HepG2 (cell line): ENCODE measurements around the gene GSAP. TPM values are rescaled to one million over a fixed set of nuclear protein-coding genes. Genes with fewer than 3 reads are reported as not detected.

Experiments used
- BCL3 ChIP-seq: sonication (generic); formaldehyde crosslinking; IDR thresholded peaks from 2 replicates; pipeline ENCODE4 v1.5.1; 2020; ENCODE audit warnings: mild to moderate bottlenecking, missing genetic modification reagents, moderate library complexity
- ETV6 ChIP-seq: sonication (generic); formaldehyde crosslinking; conservative IDR thresholded peaks from 2 replicates; pipeline ENCODE4 v1.4.0; 2020; ENCODE audit warnings: missing genetic modification reagents
- FOXO1 ChIP-seq: sonication (generic); formaldehyde crosslinking; IDR thresholded peaks from 2 replicates; pipeline ENCODE4 v1.4.0; 2020; ENCODE audit warnings: missing genetic modification reagents
- FUBP1 ChIP-seq: sonication (generic); formaldehyde crosslinking; IDR thresholded peaks from 2 replicates; pipeline ENCODE4 v1.5.1; 2020; ENCODE audit warnings: missing genetic modification reagents, mild to moderate bottlenecking, borderline replicate concordance
- GRHL1 ChIP-seq: sonication (generic); formaldehyde crosslinking; conservative IDR thresholded peaks from 2 replicates; pipeline ENCODE4 v1.8.0; 2022; ENCODE audit warnings: missing genetic modification reagents
- HOXA9 ChIP-seq: sonication (generic); formaldehyde crosslinking; IDR thresholded peaks from 2 replicates; pipeline ENCODE4 v1.8.1; 2022; ENCODE audit warnings: missing genetic modification reagents, mild to moderate bottlenecking, moderate library complexity, borderline replicate concordance
- JDP2 ChIP-seq: sonication (generic); formaldehyde crosslinking; IDR thresholded peaks from 2 replicates; pipeline ENCODE4 v1.8.1; 2022; ENCODE audit warnings: missing genetic modification reagents, borderline replicate concordance
- KMT2A ChIP-seq: sonication (generic); formaldehyde crosslinking; IDR thresholded peaks from 2 replicates; pipeline ENCODE4 v1.4.0; 2020; ENCODE audit warnings: missing genetic modification reagents
- MAFK ChIP-seq, 2 experiments: IDR thresholded peaks in 1 of 2; conservative IDR thresholded peaks in 1 of 2; 2 replicates each; pipeline ENCODE4 v1.6.1; 2011; ENCODE audit warnings: improper control_type of control experiment in 2 of 2, low read length in 2 of 2
- SRSF1 ChIP-seq: fragments of 200-400 bp; formaldehyde crosslinking; optimal IDR thresholded peaks from 2 replicates; pipeline ENCODE3; 2017; ENCODE audit warnings: mild to moderate bottlenecking, low read depth, low read length, moderate library complexity
- TP53 ChIP-seq: sonication (generic); formaldehyde crosslinking; conservative IDR thresholded peaks from 2 replicates; pipeline ENCODE4 v1.4.0; 2020; ENCODE audit warnings: missing genetic modification reagents
- ZKSCAN5 ChIP-seq: sonication (generic); formaldehyde crosslinking; IDR thresholded peaks from 2 replicates; pipeline ENCODE4 v1.5.1; 2020; ENCODE audit warnings: mild to moderate bottlenecking, missing genetic modification reagents
- ZSCAN25 ChIP-seq: sonication (generic); formaldehyde crosslinking; IDR thresholded peaks from 2 replicates; pipeline ENCODE4 v1.8.0; 2022; ENCODE audit warnings: mild to moderate bottlenecking, missing genetic modification reagents
- polyA plus RNA-seq, 8 experiments: library from polyadenylated mRNA; depleted of rRNA in 3 of 8; stranded (reverse) in 7 of 8; unstranded in 1 of 8; fragments of >200 nt; fragmentation: Illumina TruSeq in 4 of 8; extraction: Trizol in 4 of 8; gene quantifications; 2 replicates each; pipeline versions ENCODE4 v1.2.1 to v1.2.3, GENCODE V29; 2011 to 2016; ENCODE audit warnings: low read depth in 4 of 8, missing spikeins in 1 of 8, mixed read lengths in 1 of 8; ENCODE audit not compliant: insufficient read depth in 1 of 8
- total RNA-seq, 5 experiments: library from RNA; depleted of rRNA; stranded (reverse); fragments of >200 nt; fragmentation: Illumina TruSeq; extraction: Trizol; gene quantifications; 2 replicates each; pipeline ENCODE4 v1.2.3, GENCODE V29; 2016; ENCODE audit warnings: low read depth in 1 of 5
- TF ChIP-seq, protein P1 (sequence below): IDR thresholded peaks from 2 replicates; pipeline ENCODE4 v1.6.1; 2018; ENCODE audit warnings: missing genetic modification reagents
- TF ChIP-seq, protein P2 (sequence below): sonication (generic); formaldehyde crosslinking; conservative IDR thresholded peaks from 2 replicates; pipeline ENCODE4 v1.5.0; 2020; ENCODE audit warnings: missing genetic modification reagents
- TF ChIP-seq, protein P3 (sequence below): sonication (generic); formaldehyde crosslinking; conservative IDR thresholded peaks from 2 replicates; pipeline ENCODE4 v1.4.0; 2020; ENCODE audit warnings: missing genetic modification reagents

Gene GSAP
- total and polyA plus RNA-seq, 2 of the 13 experiments (the other 11 are each of a cell fraction or from before 2014, with no cell fraction given): 34.6 to 40.6 TPM

GRCh38 chr7:77415823-77416620 lies at the start of gene GSAP (continued):
- TF ChIP-seq, protein P1, sequence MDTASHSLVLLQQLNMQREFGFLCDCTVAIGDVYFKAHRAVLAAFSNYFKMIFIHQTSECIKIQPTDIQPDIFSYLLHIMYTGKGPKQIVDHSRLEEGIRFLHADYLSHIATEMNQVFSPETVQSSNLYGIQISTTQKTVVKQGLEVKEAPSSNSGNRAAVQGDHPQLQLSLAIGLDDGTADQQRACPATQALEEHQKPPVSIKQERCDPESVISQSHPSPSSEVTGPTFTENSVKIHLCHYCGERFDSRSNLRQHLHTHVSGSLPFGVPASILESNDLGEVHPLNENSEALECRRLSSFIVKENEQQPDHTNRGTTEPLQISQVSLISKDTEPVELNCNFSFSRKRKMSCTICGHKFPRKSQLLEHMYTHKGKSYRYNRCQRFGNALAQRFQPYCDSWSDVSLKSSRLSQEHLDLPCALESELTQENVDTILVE (CRISPR knock-in tag): no peak
- TF ChIP-seq ZKSCAN5: no peak
- TF ChIP-seq KMT2A (CRISPR knock-in tag): peak; percentile 86; the same call in 1 of the 2 replicates
- no peak for TF ChIP-seq HOXA9
- TF ChIP-seq, protein P2, sequence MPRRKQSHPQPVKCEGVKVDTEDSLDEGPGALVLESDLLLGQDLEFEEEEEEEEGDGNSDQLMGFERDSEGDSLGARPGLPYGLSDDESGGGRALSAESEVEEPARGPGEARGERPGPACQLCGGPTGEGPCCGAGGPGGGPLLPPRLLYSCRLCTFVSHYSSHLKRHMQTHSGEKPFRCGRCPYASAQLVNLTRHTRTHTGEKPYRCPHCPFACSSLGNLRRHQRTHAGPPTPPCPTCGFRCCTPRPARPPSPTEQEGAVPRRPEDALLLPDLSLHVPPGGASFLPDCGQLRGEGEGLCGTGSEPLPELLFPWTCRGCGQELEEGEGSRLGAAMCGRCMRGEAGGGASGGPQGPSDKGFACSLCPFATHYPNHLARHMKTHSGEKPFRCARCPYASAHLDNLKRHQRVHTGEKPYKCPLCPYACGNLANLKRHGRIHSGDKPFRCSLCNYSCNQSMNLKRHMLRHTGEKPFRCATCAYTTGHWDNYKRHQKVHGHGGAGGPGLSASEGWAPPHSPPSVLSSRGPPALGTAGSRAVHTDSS (CRISPR knock-in tag): no peak
- TF ChIP-seq FUBP1 (CRISPR knock-in tag): no peak
- TF ChIP-seq ETV6 (CRISPR knock-in tag): no peak; the same call in 1 of the 2 replicates
- TF ChIP-seq, protein P3, sequence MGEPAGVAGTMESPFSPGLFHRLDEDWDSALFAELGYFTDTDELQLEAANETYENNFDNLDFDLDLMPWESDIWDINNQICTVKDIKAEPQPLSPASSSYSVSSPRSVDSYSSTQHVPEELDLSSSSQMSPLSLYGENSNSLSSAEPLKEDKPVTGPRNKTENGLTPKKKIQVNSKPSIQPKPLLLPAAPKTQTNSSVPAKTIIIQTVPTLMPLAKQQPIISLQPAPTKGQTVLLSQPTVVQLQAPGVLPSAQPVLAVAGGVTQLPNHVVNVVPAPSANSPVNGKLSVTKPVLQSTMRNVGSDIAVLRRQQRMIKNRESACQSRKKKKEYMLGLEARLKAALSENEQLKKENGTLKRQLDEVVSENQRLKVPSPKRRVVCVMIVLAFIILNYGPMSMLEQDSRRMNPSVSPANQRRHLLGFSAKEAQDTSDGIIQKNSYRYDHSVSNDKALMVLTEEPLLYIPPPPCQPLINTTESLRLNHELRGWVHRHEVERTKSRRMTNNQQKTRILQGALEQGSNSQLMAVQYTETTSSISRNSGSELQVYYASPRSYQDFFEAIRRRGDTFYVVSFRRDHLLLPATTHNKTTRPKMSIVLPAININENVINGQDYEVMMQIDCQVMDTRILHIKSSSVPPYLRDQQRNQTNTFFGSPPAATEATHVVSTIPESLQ (CRISPR knock-in tag): no peak
- TF ChIP-seq TP53: 0 out of 2 replicates have a peak, but pooled peaks have one; percentile 27
- no peak for TF ChIP-seq SRSF1
- peak; percentile 7 for TF ChIP-seq FOXO1 (CRISPR knock-in tag)
- no peak for TF ChIP-seq ZSCAN25
- peak; percentile 80; the same call in 1 of the 2 replicates for TF ChIP-seq JDP2 (CRISPR knock-in tag)
- TF ChIP-seq GRHL1 (CRISPR knock-in tag): no peak; the same call in 1 of the 2 replicates
- peak; percentile 49; the same call in 1 of the 2 replicates for TF ChIP-seq BCL3
- no peak for TF ChIP-seq MAFK (conservative IDR thresholded peaks at IDR 0.05 in 1 of 2, IDR thresholded peaks at IDR 0.05 in 1 of 2; ENCODE audit: low read length in 2 of 2)
